ENCODE results near the gene TRMT6.

DNA sequence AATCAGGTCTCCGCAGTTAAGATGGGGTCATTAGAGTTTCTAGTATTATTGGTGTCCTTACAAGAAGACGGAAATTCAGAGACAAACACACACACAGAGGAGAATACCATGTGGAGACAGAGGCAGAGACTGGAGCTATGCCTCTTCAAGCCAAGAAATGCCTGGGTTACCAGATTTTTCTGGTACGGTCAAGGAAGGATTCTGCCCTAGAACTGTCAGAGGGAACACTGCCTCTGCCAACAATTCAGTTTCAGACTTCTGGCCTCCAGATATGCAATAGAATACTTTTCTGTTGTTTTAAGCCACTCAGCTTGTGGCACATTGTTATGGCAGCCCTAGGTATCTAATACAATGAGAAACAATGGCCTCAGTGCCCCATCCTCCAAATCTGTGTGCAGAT, 18.9 kb downstream of the TRMT6 start:
- TF ChIP-seq, protein P1, sequence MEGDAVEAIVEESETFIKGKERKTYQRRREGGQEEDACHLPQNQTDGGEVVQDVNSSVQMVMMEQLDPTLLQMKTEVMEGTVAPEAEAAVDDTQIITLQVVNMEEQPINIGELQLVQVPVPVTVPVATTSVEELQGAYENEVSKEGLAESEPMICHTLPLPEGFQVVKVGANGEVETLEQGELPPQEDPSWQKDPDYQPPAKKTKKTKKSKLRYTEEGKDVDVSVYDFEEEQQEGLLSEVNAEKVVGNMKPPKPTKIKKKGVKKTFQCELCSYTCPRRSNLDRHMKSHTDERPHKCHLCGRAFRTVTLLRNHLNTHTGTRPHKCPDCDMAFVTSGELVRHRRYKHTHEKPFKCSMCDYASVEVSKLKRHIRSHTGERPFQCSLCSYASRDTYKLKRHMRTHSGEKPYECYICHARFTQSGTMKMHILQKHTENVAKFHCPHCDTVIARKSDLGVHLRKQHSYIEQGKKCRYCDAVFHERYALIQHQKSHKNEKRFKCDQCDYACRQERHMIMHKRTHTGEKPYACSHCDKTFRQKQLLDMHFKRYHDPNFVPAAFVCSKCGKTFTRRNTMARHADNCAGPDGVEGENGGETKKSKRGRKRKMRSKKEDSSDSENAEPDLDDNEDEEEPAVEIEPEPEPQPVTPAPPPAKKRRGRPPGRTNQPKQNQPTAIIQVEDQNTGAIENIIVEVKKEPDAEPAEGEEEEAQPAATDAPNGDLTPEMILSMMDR (conservative IDR thresholded peaks at IDR 0.05), result no peak
- TF ChIP-seq EZH2 (IDR thresholded peaks at IDR 0.05; ENCODE audit: low read depth), result no peak

All from PC-9 (cell line).